Keratinocyte (primary cell): ENCODE measurements around the gene CASP4. TPM values are rescaled to one million over a fixed set of nuclear protein-coding genes. Genes with fewer than 3 reads are reported as not detected.

ENCODE experiments used
- DNase-seq: peaks from one replicate; pipeline ENCODE4 v3.0.0-alpha.2; 2011; ENCODE audit warnings: low read depth, missing footprints, low spot score
- FAIRE-seq: peaks from 2 replicates; lab custom pipeline; 2011; peaks lifted over from hg19 to GRCh38; lab: Jason Lieb, UNC
- H2AFZ ChIP-seq: 2 replicates; pipeline ENCODE4 v1.6.0; 2012; ENCODE audit warnings: low read length, control low read depth, inconsistent platforms; ENCODE audit not compliant: control insufficient read depth
- H3K27ac ChIP-seq: 2 replicates; pipeline ENCODE4 v1.5.1; 2011; ENCODE audit warnings: low read length; ENCODE audit not compliant: control insufficient read depth, insufficient read depth
- H3K27me3 ChIP-seq: 3 replicates; pipeline ENCODE4 v1.6.0; 2011; ENCODE audit warnings: low read length; ENCODE audit not compliant: control insufficient read depth, insufficient read depth; ENCODE audit errors: extremely low read depth
- H3K36me3 ChIP-seq, 2 experiments: 2 replicates in 1 of 2; 3 replicates in 1 of 2; pipeline ENCODE4 v1.5.1; 2011; ENCODE audit warnings: low read length in 2 of 2, mild to moderate bottlenecking in 1 of 2; ENCODE audit not compliant: control insufficient read depth in 2 of 2, insufficient read depth in 2 of 2; ENCODE audit errors: extremely low read depth in 1 of 2
- H3K4me1 ChIP-seq: 3 replicates; pipeline ENCODE4 v1.5.1; 2011; ENCODE audit warnings: low read length; ENCODE audit not compliant: control insufficient read depth, insufficient read depth; ENCODE audit errors: extremely low read depth
- H3K4me2 ChIP-seq: 3 replicates; pipeline ENCODE4 v1.6.0; 2011; ENCODE audit warnings: low read depth, low read length; ENCODE audit not compliant: control insufficient read depth, insufficient read depth; ENCODE audit errors: extremely low read depth
- H3K4me3 ChIP-seq, 3 experiments: fragments of 200-600 bp in 1 of 3; sonication (generic) in 1 of 3; 2 replicates in 2 of 3; 3 replicates in 1 of 3; pipeline ENCODE4 v1.5.1; 2011 to 2016; ENCODE audit warnings: low read length in 3 of 3, mild to moderate bottlenecking in 3 of 3, control low read depth in 2 of 3, inconsistent platforms in 1 of 3, low read depth in 1 of 3, mixed read lengths in 1 of 3, mixed run types in 1 of 3, moderate library complexity in 1 of 3; ENCODE audit not compliant: control insufficient read depth in 2 of 3, insufficient read depth in 2 of 3; ENCODE audit errors: extremely low read depth in 1 of 3
- H3K79me2 ChIP-seq: 2 replicates; pipeline ENCODE4 v1.6.0; 2012; ENCODE audit warnings: low read length; ENCODE audit not compliant: control insufficient read depth, insufficient read depth
- H3K9ac ChIP-seq: 3 replicates; pipeline ENCODE4 v1.6.0; 2011; ENCODE audit warnings: low read length; ENCODE audit not compliant: control insufficient read depth, insufficient read depth; ENCODE audit errors: extremely low read depth
- H3K9me1 ChIP-seq: 3 replicates; pipeline ENCODE4 v1.6.0; 2011; ENCODE audit warnings: low read length; ENCODE audit not compliant: control insufficient read depth, insufficient read depth; ENCODE audit errors: extremely low read depth
- H3K9me3 ChIP-seq: 2 replicates; pipeline ENCODE4 v1.5.1; 2012; ENCODE audit warnings: low read depth, low read length; ENCODE audit not compliant: control insufficient read depth
- H4K20me1 ChIP-seq: 3 replicates; pipeline ENCODE4 v1.6.0; 2011; ENCODE audit warnings: low read length; ENCODE audit not compliant: control insufficient read depth, insufficient read depth; ENCODE audit errors: extremely low read depth
- CTCF ChIP-seq, 3 experiments: IDR thresholded peaks in 1 of 3; conservative IDR thresholded peaks in 1 of 3; optimal IDR thresholded peaks in 1 of 3; 2 replicates in 2 of 3; 3 replicates in 1 of 3; pipeline versions ENCODE3 to v1.5.1; 2011; ENCODE audit warnings: low read length in 3 of 3, mild to moderate bottlenecking in 3 of 3, moderate library complexity in 2 of 3, control low read depth in 1 of 3, inconsistent platforms in 1 of 3; ENCODE audit not compliant: insufficient read depth in 2 of 3; ENCODE audit errors: extremely low read depth in 1 of 3
- EZH2 ChIP-seq: IDR thresholded peaks from one replicate; pipeline ENCODE4 v1.6.1; 2012; ENCODE audit warnings: inconsistent platforms, mild to moderate bottlenecking, low read length, moderate library complexity
- dilution Hi-C: fragments of 300-500 bp; cut with MboI; formaldehyde crosslinking; loops from one replicate; pipeline ENCODE4 v1.7.0; 2020; ENCODE audit warnings: low sequenced_read_pairs; ENCODE audit not compliant: extremely low pct_ligation_motif_present
- polyA plus RNA-seq, 5 experiments: library from polyadenylated mRNA; depleted of rRNA in 3 of 5; stranded (reverse) in 3 of 5; stranded (forward) in 1 of 5; unstranded in 1 of 5; fragments of >200 nt; gene quantifications; 1 replicate in 1 of 5; 2 replicates in 3 of 5; 3 replicates in 1 of 5; pipeline versions ENCODE4 v1.2.1 to v1.2.3, GENCODE V29; 2011 to 2012; ENCODE audit warnings: missing spikeins in 2 of 5, low read depth in 1 of 5, low replicate concordance in 1 of 5

Gene CASP4
- polyA plus RNA-seq, 1 donor (not counting 4 experiments of a cell fraction or from before 2014, with no cell fraction given): 127 TPM

GRCh38 chr11:104970756-104971155, 2.4 kb upstream of the CASP4 start:
- TF ChIP-seq EZH2: no peak
- TF ChIP-seq CTCF (optimal IDR thresholded peaks at IDR 0.05 in 1 of 3, IDR thresholded peaks at IDR 0.05 in 1 of 3, conservative IDR thresholded peaks at IDR 0.05 in 1 of 3; ENCODE audit: extremely low read depth in 1 of 3, insufficient read depth in 2 of 3, low read length in 3 of 3): no peak
- dilution Hi-C loops: no loop called here
- Histone ChIP-seq H3K4me3 (no peak overlapping the region), H4K20me1 (no peaks in the 10 kb centered on the region), H3K27me3 (no peaks in the 10 kb centered on the region), H3K9me3 (no peaks in the 10 kb centered on the region), H3K4me1 (peaks cover 12% of the 10 kb centered on the region), H3K36me3 (no peaks in the 10 kb centered on the region), H3K9ac (no peak overlapping the region), H3K9me1 (no peaks in the 10 kb centered on the region), H3K79me2 (peaks cover 13% of the 10 kb centered on the region), H3K27ac (no peak overlapping the region), H2AFZ (no peak overlapping the region), H3K4me2 (no peak overlapping the region)
- FAIRE-seq: no peak
- DNase-seq: no peak

GRCh38 chr11:104968856-104969776, 742 bp upstream of the CASP4 start:
- H3K4me2 ChIP-seq: peak overlapping the region; percentile 91
- no peak for FAIRE-seq
- H3K4me3 ChIP-seq: peak overlapping the region; percentile 52 to 85 (median 72)
- TF ChIP-seq CTCF (optimal IDR thresholded peaks at IDR 0.05 in 1 of 3, IDR thresholded peaks at IDR 0.05 in 1 of 3, conservative IDR thresholded peaks at IDR 0.05 in 1 of 3; ENCODE audit: extremely low read depth in 1 of 3, insufficient read depth in 2 of 3, low read length in 3 of 3) (no peak), EZH2 (no peak)
- peak overlapping the region; percentile 92 for H2AFZ ChIP-seq
- peak overlapping the region; percentile 95 for H3K27ac ChIP-seq
- H3K9me1 ChIP-seq: no peaks in the 10 kb centered on the region
- no peaks in the 10 kb centered on the region for H4K20me1 ChIP-seq
- H3K9ac ChIP-seq: peak overlapping the region; percentile 83
- H3K27me3 ChIP-seq: no peaks in the 10 kb centered on the region
- H3K9me3 ChIP-seq: no peaks in the 10 kb centered on the region
- peaks cover 24% of the 10 kb centered on the region for H3K79me2 ChIP-seq
- dilution Hi-C loops: no loop called here
- H3K36me3 ChIP-seq: no peaks in the 10 kb centered on the region
- DNase-seq: no peak
- peaks cover 18% of the 10 kb centered on the region for H3K4me1 ChIP-seq
